ENCODE results near the gene CCDC97. TPM values are rescaled to one million over a fixed set of nuclear protein-coding genes. Genes with fewer than 3 reads are reported as not detected.

CCDC97 gene
- total RNA-seq, 1 experiment from 2014 or later: 39.4 TPM

DNA sequence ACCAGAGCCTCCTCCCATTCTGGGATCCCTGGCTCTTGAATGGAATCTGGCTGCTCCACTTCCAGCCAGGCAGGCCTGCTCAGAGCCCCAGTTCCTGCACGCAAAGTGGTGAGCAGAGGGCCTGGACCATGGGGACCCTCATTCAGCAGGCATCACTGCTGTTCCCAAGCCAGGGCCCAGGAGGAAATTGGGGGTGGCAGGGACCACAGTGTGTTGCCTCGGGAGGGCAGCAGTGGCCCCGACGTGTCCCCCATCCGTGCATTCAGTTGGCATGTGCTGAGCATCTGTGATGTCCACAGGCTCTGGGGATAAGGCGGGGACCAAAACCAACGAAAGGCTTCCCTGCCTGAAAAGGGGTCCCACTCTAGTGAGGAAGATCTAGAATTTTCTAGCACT is 11.2 kb downstream of the CCDC97 start:
- no peaks in the 10 kb centered on the region for H3K79me1 ChIP-seq (ENCODE audit: insufficient read depth, low read depth, low read length, poor library complexity, severe bottlenecking)
- Mint-ChIP-seq H3K27me3 (ENCODE audit: low read depth) (peaks cover 1% of the 10 kb centered on the region; the same call in 1 of the 2 replicates), H3K36me3 (ENCODE audit: insufficient read depth in 1 of 3, low read depth in 3 of 3) (peaks cover 20 to 60% (median 52%) of the 10 kb centered on the region in 3 experiments), H3K4me3 (no peak overlapping the region; a peak in 1 of 5 replicates), H3K4me1 (peaks cover 34 to 38% of the 10 kb centered on the region in 2 experiments), H3K9me3 (no peaks in the 10 kb centered on the region; a peak in 1 of 5 replicates), H3K27ac (no peak overlapping the region)
- H2AFZ ChIP-seq (ENCODE audit: low read length): no peak overlapping the region
- no peak overlapping the region for H4K91ac ChIP-seq (ENCODE audit: insufficient read length, low read depth, low read length)
- H2BK120ac ChIP-seq (ENCODE audit: low read depth, low read length, poor library complexity, severe bottlenecking): no peak overlapping the region
- H3K9ac ChIP-seq (ENCODE audit: extremely low read depth, insufficient read length, low read length): no peak overlapping the region
- H4K5ac ChIP-seq (ENCODE audit: insufficient read length, low read depth, low read length): no peak overlapping the region
- H2BK5ac ChIP-seq (ENCODE audit: insufficient read length, low read length): no peak overlapping the region
- no peak overlapping the region for H4K8ac ChIP-seq (replicated peaks; ENCODE audit: insufficient read length, low read depth, low read length)
- peaks cover 14% of the 10 kb centered on the region for H3K23me2 ChIP-seq (ENCODE audit: insufficient read length, low read depth, low read length, poor library complexity, severe bottlenecking)
- TF ChIP-seq, protein P1, sequence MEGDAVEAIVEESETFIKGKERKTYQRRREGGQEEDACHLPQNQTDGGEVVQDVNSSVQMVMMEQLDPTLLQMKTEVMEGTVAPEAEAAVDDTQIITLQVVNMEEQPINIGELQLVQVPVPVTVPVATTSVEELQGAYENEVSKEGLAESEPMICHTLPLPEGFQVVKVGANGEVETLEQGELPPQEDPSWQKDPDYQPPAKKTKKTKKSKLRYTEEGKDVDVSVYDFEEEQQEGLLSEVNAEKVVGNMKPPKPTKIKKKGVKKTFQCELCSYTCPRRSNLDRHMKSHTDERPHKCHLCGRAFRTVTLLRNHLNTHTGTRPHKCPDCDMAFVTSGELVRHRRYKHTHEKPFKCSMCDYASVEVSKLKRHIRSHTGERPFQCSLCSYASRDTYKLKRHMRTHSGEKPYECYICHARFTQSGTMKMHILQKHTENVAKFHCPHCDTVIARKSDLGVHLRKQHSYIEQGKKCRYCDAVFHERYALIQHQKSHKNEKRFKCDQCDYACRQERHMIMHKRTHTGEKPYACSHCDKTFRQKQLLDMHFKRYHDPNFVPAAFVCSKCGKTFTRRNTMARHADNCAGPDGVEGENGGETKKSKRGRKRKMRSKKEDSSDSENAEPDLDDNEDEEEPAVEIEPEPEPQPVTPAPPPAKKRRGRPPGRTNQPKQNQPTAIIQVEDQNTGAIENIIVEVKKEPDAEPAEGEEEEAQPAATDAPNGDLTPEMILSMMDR (conservative IDR thresholded peaks at IDR 0.05): no peak
- WGBS (ENCODE audit: extremely low coverage, insufficient read length, low lambda C conversion rate): no CpG with 5 or more reads among the region's 7 CpGs
- no peak for DNase-seq
- no peak overlapping the region for H3T11ph ChIP-seq (ENCODE audit: low read length)
- no peak overlapping the region for H3K18ac ChIP-seq (ENCODE audit: insufficient read length, low read depth, low read length)
- H3K79me2 ChIP-seq (ENCODE audit: insufficient read depth, low read length): no peaks in the 10 kb centered on the region
- H2BK12ac ChIP-seq (ENCODE audit: insufficient read length, low read depth, low read length): no peak overlapping the region
- H3K56ac ChIP-seq (ENCODE audit: insufficient read length, low read depth, low read length): no peak overlapping the region
- no peak overlapping the region for H3K4me2 ChIP-seq (ENCODE audit: insufficient read depth, insufficient read length, low read length)
- no peak overlapping the region for H2BK15ac ChIP-seq (ENCODE audit: low read depth, low read length)
- H2BK20ac ChIP-seq (ENCODE audit: low read depth, low read length, poor library complexity, severe bottlenecking): no peak overlapping the region
- H3K14ac ChIP-seq (ENCODE audit: insufficient read depth, low read length): no peak overlapping the region
- H4K20me1 ChIP-seq (ENCODE audit: control insufficient read depth, insufficient read depth, insufficient read length): no peaks in the 10 kb centered on the region
- no peaks in the 10 kb centered on the region for H3K27me3 ChIP-seq (ENCODE audit: insufficient read depth, low read length)
- H3K23ac ChIP-seq (ENCODE audit: insufficient read length, low read depth, low read length): no peak overlapping the region
- no peak overlapping the region for H3K27ac ChIP-seq (ENCODE audit: insufficient read length, low read depth, low read length)
- no peak overlapping the region for H2AK5ac ChIP-seq (ENCODE audit: insufficient read length, low read length)
- no peak overlapping the region for H3K4ac ChIP-seq (ENCODE audit: low read depth, low read length)
- peaks cover 8% of the 10 kb centered on the region; the same call in 1 of the 2 replicates for H3K4me1 ChIP-seq (ENCODE audit: insufficient read depth, low read length)
- no peaks in the 10 kb centered on the region for H3K9me3 ChIP-seq (ENCODE audit: control insufficient read depth, low read depth, low read length)

Measured in H9 (cell line).